GM12873 (cell line): ENCODE measurements around the gene SAMMSON.

Experiments
- CTCF ChIP-seq: IDR thresholded peaks from 2 replicates; pipeline ENCODE4 v1.5.1; 2012; ENCODE audit warnings: low read depth, mild to moderate bottlenecking, moderate library complexity, low read length, control low read depth; ENCODE audit not compliant: insufficient read depth; ENCODE audit errors: missing control alignments

SAMMSON gene

GRCh38 chr3:69994919-69995318, 4.6 kb upstream of the SAMMSON start:
- TF ChIP-seq CTCF, result no peak

- no peak for TF ChIP-seq CTCF
These were observed 1.8 kb upstream of the SAMMSON start for GRCh38 chr3:69997631-69998307.

GRCh38 chr3:69998759-69999139, 784 bp upstream of the SAMMSON start:
- TF ChIP-seq CTCF, result no peak

- no peak for TF ChIP-seq CTCF
These were observed 486 bp downstream of the SAMMSON start for GRCh38 chr3:70000028-70000410.

- no peak for TF ChIP-seq CTCF
These were observed 1.1 kb downstream of the SAMMSON start for GRCh38 chr3:70000563-70001081.

- no peak for TF ChIP-seq CTCF
These were observed 3.6 kb downstream of the SAMMSON start for GRCh38 chr3:70003119-70003518.

GRCh38 chr3:70006089-70006488, 6.6 kb downstream of the SAMMSON start:
- no peak for TF ChIP-seq CTCF
